IMR-90 (cell line): ENCODE results near the gene ERC2.

Experiments
- CEBPB ChIP-seq: IDR thresholded peaks from 2 replicates; pipeline ENCODE4 v1.6.1; 2012; ENCODE audit warnings: low read depth, low read length, improper control_type of control experiment
- CHD1 ChIP-seq: IDR thresholded peaks from 2 replicates; pipeline ENCODE4 v1.6.1; 2012; ENCODE audit warnings: low read depth, low read length, improper control_type of control experiment
- CTCF ChIP-seq: conservative IDR thresholded peaks from 2 replicates; pipeline ENCODE4 v1.5.1; 2012; ENCODE audit warnings: mild to moderate bottlenecking, low read depth, low read length, improper control_type of control experiment
- MAFK ChIP-seq: IDR thresholded peaks from 2 replicates; pipeline ENCODE4 v1.6.1; 2012; ENCODE audit warnings: low read depth, low read length, improper control_type of control experiment
- MAZ ChIP-seq: IDR thresholded peaks from 2 replicates; pipeline ENCODE4 v1.6.1; 2012; ENCODE audit warnings: low read depth, mild to moderate bottlenecking, low read length, improper control_type of control experiment, moderate library complexity, borderline replicate concordance
- NFE2L2 ChIP-seq: fragments of 150-350 bp; IDR thresholded peaks from 2 replicates; pipeline ENCODE4 v1.6.1; 2016; ENCODE audit warnings: low read depth, mild to moderate bottlenecking, low read length
- POLR2A ChIP-seq: IDR thresholded peaks from 2 replicates; pipeline ENCODE4 v1.6.1; 2012; ENCODE audit warnings: mild to moderate bottlenecking, low read depth, low read length
- RAD21 ChIP-seq: IDR thresholded peaks from 2 replicates; pipeline ENCODE4 v1.6.1; 2012; ENCODE audit warnings: low read length, improper control_type of control experiment
- RCOR1 ChIP-seq: IDR thresholded peaks from 2 replicates; pipeline ENCODE4 v1.6.1; 2012; ENCODE audit warnings: mild to moderate bottlenecking, low read length, improper control_type of control experiment; ENCODE audit not compliant: insufficient replicate concordance
- USF2 ChIP-seq: fragments of 150-350 bp; IDR thresholded peaks from 2 replicates; pipeline ENCODE4 v1.6.1; 2017; ENCODE audit warnings: mild to moderate bottlenecking, antibody characterized with exemption, low read length, low read depth

GRCh38 chr3:55647670-55648069, 820.6 kb downstream of the ERC2 start:
- TF ChIP-seq CTCF (no peak), POLR2A (no peak), MAZ (no peak), MAFK (no peak), CHD1 (no peak), RAD21 (no peak), RCOR1 (no peak), USF2 (no peak), CEBPB (no peak), NFE2L2 (no peak)
